HG03457 (cell line): ENCODE measurements around the gene TMTC4.

Experiments
- ATAC-seq: cut with Tn5 transposase; IDR thresholded peaks from one replicate; pipeline ENCODE4 v1.9.1; 2021; ENCODE audit warnings: moderate number of reproducible peaks; ENCODE audit not compliant: unreplicated experiment

TMTC4 gene

DNA sequence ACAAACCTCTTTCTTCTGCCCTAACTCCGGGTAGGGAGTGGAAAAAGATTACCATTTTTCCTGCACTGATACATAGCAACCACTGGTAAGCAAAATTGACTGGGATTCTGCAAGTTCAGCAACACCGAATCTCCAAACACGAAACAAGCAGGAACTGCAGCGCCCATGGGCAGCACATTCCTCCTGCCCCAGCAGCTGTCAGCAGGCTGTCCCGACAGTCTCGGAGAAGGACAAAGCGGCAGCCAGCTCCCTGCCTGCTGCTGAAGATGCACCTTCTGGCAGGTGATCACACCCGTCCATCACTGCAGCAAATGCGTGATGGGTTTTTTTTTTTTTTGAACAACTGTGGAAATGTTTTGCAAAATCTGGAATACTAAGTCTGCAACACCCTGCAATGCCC lies 6.7 kb downstream of the TMTC4 start:
- ATAC-seq = no peak

DNA sequence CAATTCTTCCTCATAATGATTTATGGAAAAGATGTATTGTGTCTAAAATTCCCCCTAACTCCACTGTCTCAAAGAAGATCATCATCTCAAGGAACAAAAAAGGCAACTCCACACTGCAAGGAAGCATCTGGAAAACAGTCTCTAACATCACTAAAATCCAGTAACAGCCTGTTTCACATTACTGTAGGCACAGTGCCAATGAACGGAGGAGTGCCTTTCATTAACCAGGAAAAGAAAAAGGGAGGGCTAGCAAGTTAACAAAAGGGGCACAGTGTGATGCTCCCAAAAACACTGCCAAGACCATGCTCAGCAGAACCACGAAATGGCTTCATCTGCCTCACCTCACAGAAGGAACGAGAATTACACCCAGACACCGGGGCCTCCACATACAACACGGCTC lies 8.5 kb downstream of the TMTC4 start:
- no peak for ATAC-seq

DNA sequence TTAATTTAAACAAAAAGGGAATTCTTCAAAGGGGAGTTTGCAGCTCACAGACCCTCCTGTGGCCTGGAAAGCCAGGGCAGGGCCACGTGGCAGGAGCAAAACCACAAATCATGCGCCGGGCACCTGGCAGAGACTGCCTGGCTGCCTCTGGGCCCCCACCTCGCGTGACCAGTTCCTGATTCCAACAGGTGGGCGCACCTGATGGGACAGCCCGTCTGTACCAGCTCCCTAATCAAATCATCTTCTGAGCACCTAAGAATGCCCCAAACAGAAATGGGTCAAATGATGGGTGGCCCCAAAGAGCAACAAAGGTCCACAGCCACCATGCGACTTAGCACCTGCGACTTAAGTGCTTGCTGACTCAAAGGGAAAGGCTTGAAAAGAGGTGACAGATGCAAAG lies 9.2 kb downstream of the TMTC4 start:
- ATAC-seq = no peak

DNA sequence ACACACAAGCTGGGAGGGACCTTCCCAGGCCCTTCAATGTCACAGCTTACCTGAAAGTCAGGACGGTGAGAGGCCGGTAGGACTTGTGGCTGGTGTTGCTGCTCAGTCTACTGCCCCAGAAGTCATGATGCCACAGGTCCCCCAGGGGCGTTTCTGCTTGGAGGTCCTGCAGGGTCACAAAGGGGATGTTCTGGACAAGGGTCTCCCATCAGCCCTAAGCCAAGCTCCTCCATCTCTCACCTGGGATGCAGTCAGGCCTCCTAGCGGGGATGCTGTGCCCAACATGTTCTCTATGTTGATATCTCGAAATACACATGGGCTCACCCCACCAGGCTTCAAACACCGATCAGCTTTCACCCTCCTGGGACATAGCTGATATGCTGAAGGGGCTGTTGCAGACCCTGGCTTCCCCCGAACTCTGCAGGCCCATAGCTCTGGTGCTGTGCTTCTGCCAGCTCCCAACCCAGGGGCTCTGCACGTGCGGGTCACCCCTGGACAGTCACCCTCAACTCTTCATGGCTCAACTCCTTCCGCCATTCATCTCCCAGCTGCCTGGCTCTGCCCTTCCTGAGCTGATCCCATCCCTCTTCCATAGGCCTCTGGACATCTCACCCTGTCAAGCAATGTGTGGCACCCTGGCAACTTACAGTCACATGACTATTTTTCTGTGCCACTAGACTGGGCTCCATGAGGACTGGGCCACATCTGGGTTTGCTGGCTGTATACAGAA lies 10.3 kb downstream of the TMTC4 start:
- ATAC-seq = no peak

DNA sequence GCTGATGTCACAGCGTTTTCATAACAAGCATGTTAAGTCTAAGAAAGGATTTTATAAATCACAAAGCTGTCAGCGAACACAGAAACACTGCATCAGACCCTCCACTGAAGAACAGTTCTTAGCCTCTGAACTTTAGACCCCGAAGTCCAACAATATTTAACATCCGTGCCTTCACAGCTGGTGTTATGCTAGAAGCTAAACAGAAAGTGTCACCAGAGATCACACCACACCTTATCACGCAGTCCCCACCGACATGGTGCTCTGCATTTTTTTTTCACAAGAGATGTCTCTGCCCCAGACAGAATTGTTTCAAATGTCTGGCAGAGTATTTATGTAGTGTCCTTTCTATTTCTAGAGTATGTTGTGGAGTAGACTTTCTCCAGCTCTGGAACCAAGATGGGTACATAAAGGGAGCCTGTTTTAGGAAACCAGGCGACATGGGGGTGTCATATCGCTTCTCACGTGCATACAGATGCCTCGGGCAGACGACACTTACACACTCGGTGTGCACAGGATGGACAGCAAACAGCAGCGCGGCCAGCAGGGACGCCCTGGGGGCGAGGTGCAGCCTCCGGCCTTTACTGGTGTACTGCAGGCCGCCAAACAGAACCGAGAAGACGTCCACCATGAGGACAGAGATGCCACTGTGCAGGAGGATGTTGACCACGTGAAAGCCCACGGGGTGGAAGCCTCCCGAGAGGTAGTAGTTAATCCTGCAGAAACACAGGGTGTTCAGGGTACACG lies 12.0 kb downstream of the TMTC4 start:
- no peak for ATAC-seq

DNA sequence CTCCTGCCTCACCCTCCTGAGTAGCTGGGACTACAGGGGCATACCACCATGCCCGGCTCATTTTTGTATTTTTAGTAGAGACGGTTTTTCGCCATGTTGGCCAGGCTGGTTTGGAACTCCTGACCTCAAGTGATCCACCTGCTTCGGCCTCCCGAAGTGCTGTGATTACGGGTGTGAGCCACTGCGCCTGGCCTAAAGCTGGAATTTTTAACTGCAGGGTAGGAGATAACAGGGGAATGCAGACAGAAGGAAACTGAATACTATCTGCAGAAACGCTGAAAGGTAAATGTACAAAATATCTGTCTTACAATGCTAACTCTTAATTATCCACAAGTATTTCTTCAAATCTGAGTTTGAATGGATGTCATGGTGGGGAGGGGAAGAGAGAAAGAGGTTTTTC lies 13.8 kb downstream of the TMTC4 start:
- no peak for ATAC-seq

DNA sequence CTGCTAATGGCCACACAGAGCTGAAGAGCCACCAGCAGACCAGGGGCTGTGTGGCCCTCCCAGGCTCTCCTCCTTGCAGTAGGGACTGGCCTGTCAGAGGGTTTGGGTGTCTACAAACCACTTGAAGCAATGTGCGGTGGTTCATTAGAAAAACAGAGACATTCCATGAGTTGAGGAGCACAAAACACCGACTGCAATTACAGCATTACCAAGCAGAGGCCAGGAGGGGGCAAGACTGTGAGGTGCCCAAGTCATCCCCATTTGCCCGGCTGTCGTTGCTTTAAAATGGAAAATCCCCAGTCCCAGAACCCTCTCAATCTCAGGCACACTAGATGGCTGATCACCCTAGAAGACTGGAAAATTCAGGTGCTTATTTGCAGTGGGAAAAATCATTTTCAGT lies 15.0 kb downstream of the TMTC4 start:
- no peak for ATAC-seq

DNA sequence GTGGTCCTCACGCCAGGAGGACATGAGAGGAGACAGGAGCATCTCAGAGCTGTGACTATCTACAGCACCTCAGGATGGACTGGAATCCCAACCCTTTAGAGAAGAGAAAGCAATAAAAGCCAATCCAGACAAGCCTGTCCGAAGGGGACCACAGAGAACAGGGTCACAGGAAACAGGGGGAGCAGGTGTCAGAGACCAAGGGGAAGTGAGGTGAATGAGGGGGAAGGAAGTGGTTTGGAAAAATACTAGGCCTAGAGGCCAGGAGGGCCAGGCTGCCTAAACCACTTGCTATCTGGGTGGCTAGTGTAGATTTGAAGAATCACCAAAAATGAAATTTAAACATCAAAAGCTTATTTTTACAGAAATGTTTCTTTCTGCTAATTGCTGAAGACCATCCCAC lies 16.2 kb downstream of the TMTC4 start:
- peak; percentile 88 for ATAC-seq

DNA sequence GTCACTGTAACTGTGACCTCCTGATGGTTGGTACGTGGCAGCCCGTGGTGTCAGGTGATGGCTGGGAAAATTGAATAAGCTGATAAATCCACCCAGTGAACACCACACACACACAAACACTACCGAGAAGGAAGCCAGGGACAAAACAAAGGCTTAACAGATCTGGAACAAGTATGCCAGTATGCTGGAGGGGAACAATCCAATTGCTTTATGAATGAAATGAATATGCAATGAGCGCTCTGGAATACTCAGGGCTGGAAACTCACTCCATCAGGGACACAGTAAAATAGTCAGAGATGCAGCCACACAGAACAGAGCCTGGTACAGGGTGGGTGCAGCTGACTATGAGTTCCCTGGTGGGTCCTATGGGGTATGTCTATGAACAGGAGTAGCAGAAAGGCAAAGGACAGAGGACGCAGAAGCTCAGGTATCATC lies 16.7 kb downstream of the TMTC4 start:
- peak; percentile 27 for ATAC-seq

DNA sequence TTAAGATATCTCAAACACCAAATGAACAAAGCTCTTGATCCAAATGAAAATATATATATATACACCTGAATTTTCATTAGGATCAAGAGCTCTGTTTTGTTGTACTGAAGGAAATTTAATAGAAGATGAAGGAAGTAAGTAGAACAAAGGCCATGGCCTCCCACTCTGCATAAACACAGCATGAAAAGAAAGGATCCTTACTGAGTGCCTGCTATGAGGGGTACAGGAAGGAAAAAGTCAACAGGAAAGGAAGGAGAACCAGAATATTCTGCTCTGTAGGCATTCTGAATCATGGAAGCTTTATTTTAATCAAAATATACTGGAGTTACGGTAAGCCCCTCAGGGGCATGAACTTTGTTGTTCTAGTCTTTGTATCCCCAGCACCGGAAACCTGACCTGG lies 22.1 kb downstream of the TMTC4 start:
- ATAC-seq = no peak

DNA sequence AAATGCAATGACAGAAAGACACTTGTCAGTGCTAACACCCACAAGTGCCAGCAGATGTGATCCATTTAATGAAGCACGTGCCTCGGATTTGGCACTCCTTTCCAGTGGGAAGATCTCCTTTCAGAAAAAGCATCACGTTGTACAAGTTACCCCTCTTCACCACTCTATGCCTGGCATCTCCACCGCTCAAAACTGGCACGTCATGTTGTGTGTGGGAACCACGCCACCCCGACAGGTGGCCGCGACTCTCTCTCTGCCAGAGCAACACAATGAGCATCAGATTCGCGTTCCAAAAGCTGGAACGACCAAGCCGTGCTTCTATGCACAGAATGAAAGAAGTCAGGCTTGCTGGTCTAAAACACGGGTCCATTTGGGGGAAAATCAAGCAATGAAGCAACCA lies 24.3 kb downstream of the TMTC4 start:
- no peak for ATAC-seq

DNA sequence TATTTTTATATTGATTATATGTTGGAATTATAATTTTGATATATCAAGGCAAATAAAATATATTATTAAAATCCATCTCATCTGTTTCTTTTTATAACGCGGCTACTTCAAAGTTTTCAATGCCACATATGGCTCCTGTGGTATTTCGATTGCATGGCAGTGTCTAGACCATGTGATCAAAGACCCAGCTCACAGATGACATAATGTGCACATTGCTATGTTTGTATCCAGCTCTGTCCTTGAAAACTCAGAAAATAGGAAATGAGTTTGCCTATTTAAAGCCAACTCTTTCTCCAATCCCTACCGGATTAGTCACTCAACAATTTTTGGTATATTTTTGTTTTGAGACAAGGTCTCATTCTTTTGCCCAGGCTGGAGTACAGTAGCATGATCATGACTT lies 26.2 kb downstream of the TMTC4 start:
- no peak for ATAC-seq

DNA sequence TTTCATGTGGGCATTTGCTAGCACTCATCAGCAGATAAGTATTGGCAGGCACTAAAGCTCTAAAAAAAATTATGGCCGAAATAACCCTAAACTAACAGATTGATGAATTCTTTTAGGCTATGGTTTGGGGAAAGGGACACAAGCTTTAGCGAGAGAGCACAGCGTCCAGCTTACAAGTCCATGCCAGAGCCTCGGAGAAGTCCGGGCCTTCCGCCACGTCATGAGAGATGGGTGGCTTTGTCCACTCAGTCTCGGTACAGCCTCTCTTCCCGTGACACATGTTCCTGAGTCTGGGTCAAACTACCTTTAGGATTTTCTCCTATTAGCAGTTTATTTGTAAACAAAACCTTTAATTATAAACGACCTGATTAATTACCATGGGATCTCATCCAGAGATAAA lies 27.7 kb downstream of the TMTC4 start:
- ATAC-seq = no peak

DNA sequence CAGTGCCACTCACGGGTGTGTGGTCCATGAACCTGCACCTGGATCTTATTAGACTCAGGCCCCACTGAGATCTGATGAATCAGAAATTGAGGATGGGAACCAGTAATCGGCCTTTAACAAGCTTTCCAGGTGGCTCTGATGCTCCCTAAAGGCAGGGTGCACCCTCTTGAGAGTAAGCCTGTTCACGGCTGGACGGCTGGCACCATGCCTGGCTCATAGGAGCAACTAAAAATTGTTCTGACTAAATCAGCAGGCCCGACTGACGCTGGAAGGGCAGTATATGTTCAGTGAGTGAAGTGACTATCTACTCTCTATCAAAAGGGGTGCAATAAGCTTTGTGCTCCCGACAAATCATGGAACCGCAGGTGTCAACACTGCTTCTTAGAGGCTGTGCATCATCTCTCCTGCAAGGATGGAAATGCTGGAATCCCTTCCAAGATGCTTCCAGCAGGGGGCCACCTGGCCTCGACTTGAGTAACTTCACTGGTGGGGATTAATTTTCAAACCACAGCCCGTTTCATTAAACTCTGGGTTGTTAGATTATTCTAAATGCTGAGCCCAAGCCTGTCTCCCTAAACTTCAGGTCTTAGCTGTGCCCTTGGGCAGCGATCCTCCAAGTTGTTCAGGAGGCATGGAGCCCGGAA lies 28.4 kb downstream of the TMTC4 start:
- ATAC-seq = no peak

DNA sequence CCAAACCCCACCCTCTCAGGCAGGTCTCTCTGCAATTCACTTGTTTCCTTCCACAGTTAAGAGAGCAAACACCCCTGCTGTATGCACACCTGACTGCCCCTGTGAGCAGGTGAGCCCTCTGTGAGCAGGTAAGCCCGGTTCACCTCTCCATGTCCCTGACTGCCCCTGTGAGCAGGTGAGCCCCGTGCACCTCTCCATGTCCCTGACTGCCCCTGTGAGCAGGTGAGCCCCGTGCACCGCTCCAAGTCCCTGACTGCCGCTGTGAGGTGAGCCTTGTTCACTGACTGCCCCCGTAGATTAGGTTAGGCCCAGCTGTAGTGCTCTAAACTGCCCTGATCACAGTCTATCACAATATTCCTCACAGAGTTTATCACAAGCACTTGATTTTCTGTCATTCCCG lies 29.2 kb downstream of the TMTC4 start:
- ATAC-seq = no peak

DNA sequence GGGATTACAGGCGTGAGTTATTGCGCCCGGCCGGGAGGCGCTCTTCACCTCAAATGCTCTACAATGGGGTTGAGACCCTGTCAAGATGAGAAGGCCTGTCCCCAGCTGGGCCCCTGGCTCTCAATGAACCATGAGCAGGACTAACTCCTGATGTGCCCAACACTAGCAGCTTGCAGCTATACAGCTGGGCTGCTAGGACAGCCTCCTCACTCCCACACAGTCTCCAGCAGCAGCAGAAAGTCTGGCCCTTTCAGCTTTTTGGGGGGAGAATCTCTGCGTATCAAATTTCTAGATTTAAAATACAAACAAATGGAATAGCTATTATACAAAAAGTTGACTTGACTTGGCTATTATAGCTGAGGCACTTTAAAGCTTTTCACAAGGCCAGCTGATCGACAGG lies 30.2 kb downstream of the TMTC4 start:
- ATAC-seq = no peak

DNA sequence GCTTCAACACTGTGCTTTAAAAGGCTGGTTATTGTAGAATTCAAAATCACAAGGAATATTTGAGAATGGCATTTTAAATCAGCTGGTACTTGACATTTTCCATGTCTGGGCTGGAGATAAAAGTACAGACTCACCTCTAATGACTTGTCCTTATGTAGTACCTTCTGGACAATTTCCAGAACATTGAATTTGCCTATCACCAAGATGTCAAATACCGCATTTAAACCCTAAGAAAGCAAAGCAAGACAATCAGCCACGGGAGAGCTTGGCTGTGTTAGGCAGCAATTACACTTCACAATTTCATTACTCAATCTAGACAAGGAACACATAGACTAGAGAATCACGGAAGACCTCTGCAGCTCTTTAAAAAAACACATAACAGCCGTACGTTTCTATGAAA lies 36.8 kb downstream of the TMTC4 start:
- no peak for ATAC-seq

DNA sequence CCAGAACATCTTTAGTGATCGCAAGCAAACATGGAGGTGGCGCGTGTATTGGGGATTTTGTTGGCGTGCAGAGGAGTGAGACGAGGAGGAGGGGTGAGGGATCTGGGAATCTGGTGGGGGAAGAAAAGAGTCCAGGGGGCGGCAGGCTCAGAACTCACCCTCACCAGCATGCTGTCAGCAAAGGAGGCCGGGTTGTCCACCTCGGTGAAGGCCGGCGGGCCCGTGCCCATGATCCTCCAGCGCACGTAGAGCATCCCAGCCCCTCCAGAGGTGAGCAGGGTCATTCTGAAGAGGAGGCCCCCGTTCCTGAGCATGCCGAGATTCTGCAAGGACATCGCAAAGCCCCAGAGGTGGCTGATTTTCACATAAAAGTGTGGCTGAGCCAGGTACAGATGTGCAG lies 37.2 kb downstream of the TMTC4 start:
- no peak for ATAC-seq

DNA sequence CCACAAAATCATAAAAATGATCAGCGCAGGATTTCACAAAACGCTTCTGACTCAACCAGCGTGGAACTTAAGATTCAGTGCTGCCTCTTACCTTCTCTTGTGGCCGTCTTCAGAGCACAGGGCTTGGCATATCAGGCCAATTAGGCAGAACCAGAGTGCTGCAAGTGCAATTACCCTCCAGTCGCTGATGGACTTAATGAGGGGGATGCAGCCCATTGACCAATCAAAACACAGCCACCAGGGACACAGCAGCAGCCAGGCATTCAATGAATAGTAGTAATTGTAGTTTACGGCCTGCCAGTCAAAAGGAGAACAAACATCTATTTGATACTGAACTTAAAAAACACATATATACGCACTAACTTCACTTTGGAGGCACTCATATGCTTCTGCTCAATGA lies 38.2 kb downstream of the TMTC4 start:
- ATAC-seq = no peak

DNA sequence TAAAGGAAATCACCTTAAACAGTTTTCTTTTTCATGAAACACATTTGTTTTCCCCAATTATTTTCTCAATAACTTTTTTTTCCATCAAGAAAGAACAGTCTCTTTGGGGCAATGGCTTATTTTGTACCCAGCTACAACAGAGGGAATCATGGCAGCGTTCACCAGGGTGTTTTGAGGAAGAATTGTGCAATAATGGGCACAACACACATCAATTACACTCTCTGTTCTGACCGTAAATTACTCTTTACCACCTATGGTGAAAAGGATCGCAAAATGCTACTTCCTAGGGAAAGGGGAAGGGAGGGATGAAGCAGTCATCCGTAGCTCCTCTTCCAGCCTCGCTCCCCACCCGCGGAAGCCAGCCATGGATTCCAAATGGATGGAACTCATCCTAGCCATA lies 38.6 kb downstream of the TMTC4 start:
- no peak for ATAC-seq

DNA sequence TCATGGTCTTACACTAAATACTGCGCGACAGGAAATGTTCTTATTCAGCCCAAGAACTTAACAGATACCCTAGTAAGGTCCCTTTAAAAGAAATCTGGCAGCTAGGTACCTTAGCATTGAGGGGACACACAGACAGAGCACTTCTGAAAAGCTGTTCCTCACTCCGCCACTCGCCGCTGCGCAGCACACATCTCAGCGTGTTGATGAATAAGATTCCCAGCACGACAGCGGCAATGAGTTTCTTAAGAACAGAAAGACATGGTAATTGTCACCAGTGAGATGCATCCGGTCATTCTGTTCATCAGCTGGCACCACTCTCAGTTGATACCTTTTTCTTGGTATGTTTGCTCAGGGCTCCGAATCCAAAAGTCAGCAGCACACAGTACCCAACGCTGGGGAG lies 39.9 kb downstream of the TMTC4 start:
- ATAC-seq = no peak

DNA sequence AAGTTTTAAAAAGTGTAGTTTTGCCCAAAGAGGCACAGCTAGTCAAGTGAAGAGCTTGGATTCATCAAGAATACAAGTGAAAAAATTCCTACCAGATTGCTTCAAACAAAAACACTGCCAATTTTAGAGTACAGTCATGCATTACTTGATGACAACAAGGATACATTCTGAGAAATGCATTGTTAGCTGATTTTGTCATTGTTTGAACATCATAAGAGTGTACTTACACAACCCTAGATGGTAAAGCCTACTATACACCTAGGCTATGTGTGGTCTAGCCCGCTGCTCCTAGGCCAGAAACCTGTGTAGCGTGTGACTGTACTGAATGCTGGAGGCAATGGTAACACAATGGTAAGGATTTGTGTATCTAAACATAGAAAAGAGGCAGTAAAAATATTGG lies 41.1 kb downstream of the TMTC4 start:
- no peak for ATAC-seq
